ENCODE measurements around the gene NR1I3. TPM values are rescaled to one million over a fixed set of nuclear protein-coding genes. Genes with fewer than 3 reads are reported as not detected.
A peak's percentile ranks its signal among the peaks of the same experiment; 100 is the strongest.

The NR1I3 gene
- total RNA-seq, 1 donor from 2014 or later: not detected

GRCh38 chr1:161201836-161202712 lies 35.9 kb downstream of the NR1I3 start, which contains the start of gene NDUFS2:
Gene NDUFS2, plus strand, starts transcription at chr1:161202367. Its CDS starts 19 bp downstream, at chr1:161202386.
- H3K27ac Mint-ChIP-seq (ENCODE audit: unreplicated experiment): peak within 1 kb of the TSS; percentile 98

GRCh38 chr1:161200992-161201835 lies 36.8 kb downstream of the NR1I3 start:
- Mint-ChIP-seq H3K4me3 (ENCODE audit: unreplicated experiment) (no peak overlapping the region), H3K4me1 (ENCODE audit: unreplicated experiment) (peaks cover 71% of the 10 kb centered on the region), H3K27ac (ENCODE audit: unreplicated experiment) (peak overlapping the region; percentile 98), H3K27me3 (ENCODE audit: unreplicated experiment) (peaks cover 7% of the 10 kb centered on the region), H3K36me3 (ENCODE audit: low read depth, unreplicated experiment) (peaks cover 11% of the 10 kb centered on the region), H3K9me3 (ENCODE audit: unreplicated experiment) (no peaks in the 10 kb centered on the region)
- peak; percentile 34 for DNase-seq (ENCODE audit: low spot score)
- TF ChIP-seq CTCF (IDR thresholded peaks at IDR 0.05; ENCODE audit: unreplicated experiment): no peak

More at GRCh38 chr1:161201836-161202712, 35.9 kb downstream of the NR1I3 start, which contains the start of gene NDUFS2:
- peaks cover 16% of the 10 kb centered on the region for H3K36me3 Mint-ChIP-seq (ENCODE audit: low read depth, unreplicated experiment)
- no peaks in the 10 kb centered on the region for H3K9me3 Mint-ChIP-seq (ENCODE audit: unreplicated experiment)
- peaks cover 62% of the 10 kb centered on the region for H3K4me1 Mint-ChIP-seq (ENCODE audit: unreplicated experiment)
- peaks cover 6% of the 10 kb centered on the region for H3K27me3 Mint-ChIP-seq (ENCODE audit: unreplicated experiment)
- H3K4me3 Mint-ChIP-seq (ENCODE audit: unreplicated experiment): peak within 1 kb of the TSS; percentile 94
- peak; percentile 89 for DNase-seq (ENCODE audit: low spot score)
- no peak for TF ChIP-seq CTCF (IDR thresholded peaks at IDR 0.05; ENCODE audit: unreplicated experiment)

GRCh38 chr1:161200421-161200991 lies 37.5 kb downstream of the NR1I3 start:
- TF ChIP-seq CTCF (IDR thresholded peaks at IDR 0.05; ENCODE audit: unreplicated experiment): no peak
- DNase-seq (ENCODE audit: low spot score): no peak
- H3K27ac Mint-ChIP-seq (ENCODE audit: unreplicated experiment): peak overlapping the region; percentile 98
- peaks cover 9% of the 10 kb centered on the region for H3K27me3 Mint-ChIP-seq (ENCODE audit: unreplicated experiment)
- peaks cover 13% of the 10 kb centered on the region for H3K36me3 Mint-ChIP-seq (ENCODE audit: low read depth, unreplicated experiment)
- H3K9me3 Mint-ChIP-seq (ENCODE audit: unreplicated experiment): no peaks in the 10 kb centered on the region
- peak overlapping the region; percentile 43 for H3K4me3 Mint-ChIP-seq (ENCODE audit: unreplicated experiment)
- H3K4me1 Mint-ChIP-seq (ENCODE audit: unreplicated experiment): peaks cover 78% of the 10 kb centered on the region

DNA sequence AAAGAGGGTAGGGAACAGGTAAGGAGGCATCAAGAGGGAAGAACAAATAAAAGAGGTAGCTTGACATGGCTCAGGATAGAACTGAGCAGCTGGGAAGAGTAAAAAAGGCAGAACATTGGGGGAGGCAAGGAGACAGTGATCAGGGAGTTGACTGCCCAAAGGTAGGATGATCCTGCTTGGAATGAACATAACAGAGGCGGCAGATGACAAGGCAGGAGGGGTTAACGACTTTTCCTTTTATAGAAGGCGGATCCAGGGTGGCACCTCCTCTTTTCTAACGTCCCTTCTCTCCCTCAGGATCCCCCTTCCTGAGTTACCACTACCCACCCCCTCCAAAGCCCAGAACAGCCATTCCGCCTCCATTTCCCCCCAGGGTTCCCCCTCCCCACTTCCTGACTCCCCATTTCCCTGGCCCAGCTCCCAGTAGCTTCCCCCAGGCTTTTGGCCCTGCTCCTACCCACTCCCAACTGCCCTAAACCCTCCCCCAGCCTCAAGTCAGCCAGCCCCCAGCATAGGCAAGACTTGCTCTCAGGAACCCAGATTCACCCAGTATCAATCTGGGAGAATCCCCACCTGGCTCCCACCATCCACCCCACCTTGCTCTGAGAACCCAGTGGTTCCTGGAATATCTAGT lies 38.4 kb downstream of the NR1I3 start:
- Mint-ChIP-seq H3K4me3 (ENCODE audit: unreplicated experiment) (peak overlapping the region; percentile 61), H3K27ac (ENCODE audit: unreplicated experiment) (peak overlapping the region; percentile 98)
- no peak for TF ChIP-seq CTCF (IDR thresholded peaks at IDR 0.05; ENCODE audit: unreplicated experiment)

More for the DNA sequence above, 38.4 kb downstream of the NR1I3 start:
- peaks cover 13% of the 10 kb centered on the region for H3K27me3 Mint-ChIP-seq (ENCODE audit: unreplicated experiment)
- H3K9me3 Mint-ChIP-seq (ENCODE audit: unreplicated experiment): no peaks in the 10 kb centered on the region
- peaks cover 81% of the 10 kb centered on the region for H3K4me1 Mint-ChIP-seq (ENCODE audit: unreplicated experiment)
- H3K36me3 Mint-ChIP-seq (ENCODE audit: low read depth, unreplicated experiment): peaks cover 16% of the 10 kb centered on the region
- DNase-seq (ENCODE audit: low spot score): no peak

Data from endothelial cell (in vitro differentiated cells).